Neural progenitor cell (in vitro differentiated cells): ENCODE data around the gene RSPO1.
A peak's percentile ranks its signal among the peaks of the same experiment; 100 is the strongest.

Experiments used
- EZH2 ChIP-seq: fragments of 200-600 bp; sonication (generic); IDR thresholded peaks from 2 replicates; pipeline ENCODE4 v1.6.1; 2017; ENCODE audit warnings: antibody characterized with exemption, mild to moderate bottlenecking, moderate library complexity
- EZH2phosphoT487 ChIP-seq: fragments of 200-600 bp; sonication (generic); IDR thresholded peaks from 2 replicates; pipeline ENCODE4 v1.6.1; 2017; ENCODE audit warnings: antibody characterized with exemption
- TF ChIP-seq, protein P1 (sequence below): fragments of 200-600 bp; sonication (generic); IDR thresholded peaks from 2 replicates; pipeline ENCODE4 v1.5.1; 2017; ENCODE audit warnings: antibody characterized with exemption, mild to moderate bottlenecking

DNA sequence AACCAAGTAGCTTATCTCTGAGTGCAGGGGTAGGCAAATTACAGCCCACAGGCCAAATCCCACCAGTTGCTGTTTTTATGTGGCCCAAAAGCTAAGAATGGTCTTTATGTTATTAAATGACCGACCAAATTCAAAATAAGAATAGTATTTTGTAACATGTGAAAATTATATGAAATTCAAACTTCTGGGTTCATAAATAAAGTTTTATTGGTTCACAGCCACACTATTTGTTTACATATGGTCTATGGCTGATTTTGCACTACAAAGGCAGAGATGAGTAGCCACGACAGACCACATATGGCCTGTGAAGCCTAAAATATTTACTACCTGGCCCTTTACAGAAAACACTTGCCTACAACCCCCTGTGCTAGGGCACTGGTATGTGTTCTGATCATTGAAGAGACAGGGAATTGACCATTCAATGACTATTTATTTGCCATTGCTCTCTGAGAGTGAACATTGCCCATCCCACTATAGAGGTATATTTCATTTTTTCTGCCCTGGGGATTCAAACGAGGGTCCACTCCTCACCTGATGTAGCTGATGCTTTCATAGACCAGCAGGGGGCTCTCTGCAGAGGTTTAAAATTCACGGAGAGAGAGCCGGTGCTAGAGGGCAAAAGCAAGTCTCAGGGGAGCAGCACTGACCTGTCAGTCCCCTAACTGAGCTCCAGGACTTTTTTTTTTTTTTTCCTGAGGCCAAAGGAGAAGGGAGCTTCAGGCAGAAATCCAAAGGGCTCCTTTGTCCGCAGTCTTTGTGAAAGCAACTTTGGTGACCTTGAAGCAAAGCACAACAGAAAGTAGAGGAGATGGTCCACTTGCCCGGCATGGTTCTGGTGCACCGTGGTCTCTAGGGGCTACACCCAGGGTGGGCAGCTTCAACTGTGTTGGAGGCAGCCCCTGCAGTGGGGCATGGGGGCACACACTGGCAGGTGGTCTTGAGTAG lies 31.7 kb downstream of the RSPO1 start:
- TF ChIP-seq, protein P1, sequence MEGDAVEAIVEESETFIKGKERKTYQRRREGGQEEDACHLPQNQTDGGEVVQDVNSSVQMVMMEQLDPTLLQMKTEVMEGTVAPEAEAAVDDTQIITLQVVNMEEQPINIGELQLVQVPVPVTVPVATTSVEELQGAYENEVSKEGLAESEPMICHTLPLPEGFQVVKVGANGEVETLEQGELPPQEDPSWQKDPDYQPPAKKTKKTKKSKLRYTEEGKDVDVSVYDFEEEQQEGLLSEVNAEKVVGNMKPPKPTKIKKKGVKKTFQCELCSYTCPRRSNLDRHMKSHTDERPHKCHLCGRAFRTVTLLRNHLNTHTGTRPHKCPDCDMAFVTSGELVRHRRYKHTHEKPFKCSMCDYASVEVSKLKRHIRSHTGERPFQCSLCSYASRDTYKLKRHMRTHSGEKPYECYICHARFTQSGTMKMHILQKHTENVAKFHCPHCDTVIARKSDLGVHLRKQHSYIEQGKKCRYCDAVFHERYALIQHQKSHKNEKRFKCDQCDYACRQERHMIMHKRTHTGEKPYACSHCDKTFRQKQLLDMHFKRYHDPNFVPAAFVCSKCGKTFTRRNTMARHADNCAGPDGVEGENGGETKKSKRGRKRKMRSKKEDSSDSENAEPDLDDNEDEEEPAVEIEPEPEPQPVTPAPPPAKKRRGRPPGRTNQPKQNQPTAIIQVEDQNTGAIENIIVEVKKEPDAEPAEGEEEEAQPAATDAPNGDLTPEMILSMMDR: peak; percentile 80
- TF ChIP-seq EZH2 (no peak), EZH2phosphoT487 (no peak)
